Adrenal gland (tissue), 5 donors: ENCODE data around the gene SAMD4B.

Source experiments
- CTCF ChIP-seq, 6 experiments: fragments of 450-650 bp in 4 of 6; fragments of 200-600 bp in 2 of 6; sonication (generic) in 1 of 6; IDR thresholded peaks; 1 replicate in 5 of 6; 2 replicates in 1 of 6; pipeline versions ENCODE4 v1.5.1 to v1.8.0; 2016 to 2021; ENCODE audit warnings: antibody characterized with exemption in 6 of 6, mild to moderate bottlenecking in 2 of 6, moderate library complexity in 1 of 6
- POLR2A ChIP-seq, 2 donors: fragments of 450-650 bp; IDR thresholded peaks; one replicate each; pipeline ENCODE4 v1.6.1; 2017; ENCODE audit warnings: antibody characterized with exemption in 2 of 2, mild to moderate bottlenecking in 2 of 2, moderate library complexity in 1 of 2
- donor health status: DM: no; HTN: no; CAD: no.

GRCh38 chr19:39425744-39426143 lies 83.5 kb downstream of the SAMD4B start:
- TF ChIP-seq CTCF (IDR thresholded peaks at IDR 0.05) (no peak), POLR2A (IDR thresholded peaks at IDR 0.05) (no peak)
